HS-5 (cell line): ENCODE measurements around the gene UBALD2.
"Not testable (repeated sequence)": the region's sequence is repeated elsewhere in the genome, so short reads cannot be mapped to it uniquely, and the experiment has no call there.

Source experiments
- DNase-seq: peaks from one replicate; pipeline ENCODE4 v3.0.0-alpha.2; 2012; ENCODE audit warnings: low read depth

Gene UBALD2

DNA sequence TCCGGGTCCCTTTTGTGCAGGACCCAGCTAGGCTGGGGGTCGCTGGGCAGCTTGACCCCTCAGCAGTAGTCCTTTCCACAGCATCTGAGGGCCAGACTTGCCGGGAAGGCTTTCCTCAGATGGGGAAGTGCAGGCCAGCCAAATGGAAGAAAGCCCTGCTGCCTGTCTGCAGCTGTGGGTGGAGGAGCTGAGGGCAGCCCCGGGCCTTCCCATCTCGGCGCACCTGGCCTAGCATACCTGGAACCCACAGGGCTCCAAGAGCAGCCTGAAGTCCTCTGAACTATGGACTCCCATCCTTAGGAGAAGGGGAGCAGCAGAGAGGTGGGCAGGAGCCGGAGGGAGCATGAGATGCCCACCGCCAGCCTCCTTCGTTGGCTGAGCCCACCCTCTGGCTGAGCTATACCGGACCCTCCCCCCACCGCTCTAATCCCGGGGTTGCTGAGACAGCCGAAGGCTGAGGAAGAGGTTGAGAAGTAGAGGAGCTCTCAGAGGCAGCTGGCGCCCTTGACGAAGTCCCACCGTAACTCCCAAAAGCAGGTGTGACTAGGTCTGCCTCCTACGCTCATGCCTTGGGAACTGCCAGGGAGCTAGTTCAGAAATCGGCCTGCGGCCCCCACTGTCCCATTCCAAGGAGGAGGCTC is 13.2 kb downstream of the UBALD2 start:
- no peak for DNase-seq

DNA sequence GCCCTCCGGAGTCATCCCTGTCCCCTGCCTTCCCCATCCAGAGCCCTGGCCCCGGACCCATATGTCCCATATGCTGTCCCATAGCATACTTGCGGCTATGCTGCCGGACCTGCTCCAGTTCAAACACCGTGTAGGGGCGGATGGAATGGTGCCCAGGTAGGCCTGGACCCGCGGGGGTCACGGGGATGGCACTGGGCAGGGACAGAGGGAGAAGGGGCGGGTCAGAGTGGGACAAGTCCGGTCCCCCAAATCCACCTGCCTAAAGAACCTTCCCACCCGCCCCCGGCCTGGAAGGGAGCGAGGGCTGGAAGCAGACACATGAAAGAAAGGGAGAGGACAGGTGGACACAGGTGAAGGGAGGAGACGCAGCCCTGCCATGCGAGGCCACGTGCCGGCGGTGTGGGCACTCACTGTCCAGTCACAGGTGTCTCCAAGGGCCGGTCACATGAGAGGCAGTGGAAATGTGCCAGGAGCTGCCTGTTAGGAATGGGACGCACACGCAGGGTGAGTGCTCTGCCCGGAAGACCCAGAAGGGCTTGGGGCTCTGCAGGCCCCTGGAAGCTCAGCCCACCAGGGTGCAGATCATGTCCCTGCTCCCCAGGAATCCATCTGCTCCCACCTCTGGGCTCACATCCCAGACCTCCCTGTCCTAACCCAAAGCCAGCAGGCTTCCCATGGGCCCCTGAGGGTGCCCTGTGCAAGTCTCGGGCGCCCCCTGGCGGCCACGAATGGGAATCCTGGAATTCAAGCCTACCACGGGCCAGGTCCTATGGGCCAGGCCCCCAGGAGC is 14.0 kb downstream of the UBALD2 start:
- DNase-seq: no peak

DNA sequence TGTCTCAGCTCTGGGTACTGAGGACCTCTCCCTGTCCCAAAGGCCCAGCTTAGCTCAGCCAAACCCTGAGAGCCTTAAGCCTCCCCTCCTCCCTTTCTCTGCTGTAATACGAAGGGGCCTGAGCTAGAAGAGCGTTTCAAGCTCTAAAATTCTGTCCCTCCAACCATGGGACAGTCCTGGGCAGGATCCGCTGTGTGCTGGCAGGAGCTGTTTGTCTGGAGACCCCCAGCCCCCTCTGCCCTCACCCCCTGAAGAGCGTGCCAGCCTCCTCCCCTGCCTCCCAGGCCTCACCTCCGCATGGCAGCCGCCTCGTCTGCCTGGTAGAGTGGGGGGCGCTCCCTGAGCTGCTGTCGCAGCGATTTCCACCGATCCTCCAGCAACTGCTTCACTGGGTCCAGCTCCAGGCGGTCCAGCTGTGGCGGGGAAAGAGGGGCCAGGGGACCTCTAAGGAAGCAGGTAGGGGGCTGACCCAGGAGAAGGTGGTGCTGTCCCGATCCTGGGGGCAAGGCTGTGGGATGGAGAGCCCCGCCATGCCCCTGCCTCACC is 14.7 kb downstream of the UBALD2 start:
- DNase-seq: no peak

DNA sequence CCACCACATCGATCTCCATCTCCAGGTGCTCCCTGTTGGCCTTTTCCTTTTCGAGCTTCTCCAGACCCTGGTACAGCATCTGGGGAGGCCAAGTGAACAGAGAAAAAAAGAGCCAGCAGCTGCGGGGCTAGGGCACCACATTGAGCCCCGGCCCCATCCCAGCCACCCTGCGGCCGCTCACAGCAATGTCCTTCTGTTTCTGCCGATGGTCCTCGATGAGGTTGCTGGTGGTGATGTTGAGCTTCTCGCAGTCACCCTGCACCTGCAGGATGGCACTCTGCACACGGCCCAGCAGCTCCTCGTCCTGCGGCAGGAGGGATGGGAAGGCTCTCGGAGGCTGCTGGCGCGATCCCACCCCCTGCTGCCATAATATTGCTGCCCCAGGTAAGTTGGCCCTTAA is 15.5 kb downstream of the UBALD2 start:
- DNase-seq: no peak

DNA sequence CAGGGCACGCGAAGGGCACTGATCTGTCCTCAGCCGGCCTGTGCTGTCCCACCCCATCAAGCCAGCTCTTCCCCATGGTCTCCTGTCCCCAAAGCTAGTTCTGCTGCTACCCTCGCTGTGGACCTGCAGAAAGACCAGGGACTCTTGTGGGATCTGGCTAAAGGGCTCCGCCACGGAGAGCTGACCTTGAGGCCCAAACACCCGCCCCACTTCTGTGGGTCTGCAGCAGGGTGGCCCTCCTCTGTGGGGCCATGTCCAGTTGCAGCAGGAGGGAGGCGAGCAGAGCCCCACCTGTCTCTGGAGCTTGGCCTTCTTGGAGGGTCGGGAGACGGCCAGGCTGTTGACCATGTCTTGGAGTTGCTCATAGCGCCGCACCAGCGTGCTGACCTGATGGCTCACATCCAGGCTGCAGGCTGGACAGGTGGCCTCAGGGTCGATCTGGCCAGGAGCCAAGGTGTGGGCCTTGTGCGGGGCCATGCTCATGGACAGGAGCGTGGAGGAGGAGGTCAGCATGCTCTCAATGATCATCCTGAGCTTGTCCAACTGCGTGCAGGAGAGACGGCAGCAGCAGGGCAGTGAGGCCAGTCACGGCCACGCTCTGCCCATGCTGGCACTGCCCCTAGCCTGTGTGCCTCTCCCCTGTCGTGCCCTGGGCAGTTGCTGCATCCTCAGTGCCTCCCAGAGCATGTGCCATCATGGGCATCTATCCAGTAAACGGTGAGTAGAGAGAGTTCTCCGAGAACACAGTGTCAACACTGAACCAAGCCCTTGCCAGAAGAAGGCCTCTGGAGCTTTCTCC is 16.6 kb downstream of the UBALD2 start:
- DNase-seq: no peak

DNA sequence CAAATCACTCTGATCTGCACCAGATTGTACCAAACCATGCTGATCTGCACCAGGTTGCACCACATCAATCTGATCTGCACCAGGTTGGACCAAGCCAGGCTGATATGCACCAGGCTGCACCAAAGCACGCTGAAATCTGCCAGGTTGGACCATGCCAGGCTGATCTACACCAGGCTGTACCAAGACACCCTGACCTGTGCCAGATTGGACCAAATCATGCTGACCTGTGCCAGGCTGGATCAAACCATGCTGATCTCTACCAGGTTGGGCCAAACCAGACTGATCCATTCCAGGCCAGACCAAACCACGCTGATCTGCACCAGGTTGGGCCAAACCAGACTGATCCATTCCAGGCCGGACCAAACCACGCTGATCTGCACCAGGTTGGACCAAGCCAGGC is 27.4 kb downstream of the UBALD2 start:
- DNase-seq: no peak

DNA sequence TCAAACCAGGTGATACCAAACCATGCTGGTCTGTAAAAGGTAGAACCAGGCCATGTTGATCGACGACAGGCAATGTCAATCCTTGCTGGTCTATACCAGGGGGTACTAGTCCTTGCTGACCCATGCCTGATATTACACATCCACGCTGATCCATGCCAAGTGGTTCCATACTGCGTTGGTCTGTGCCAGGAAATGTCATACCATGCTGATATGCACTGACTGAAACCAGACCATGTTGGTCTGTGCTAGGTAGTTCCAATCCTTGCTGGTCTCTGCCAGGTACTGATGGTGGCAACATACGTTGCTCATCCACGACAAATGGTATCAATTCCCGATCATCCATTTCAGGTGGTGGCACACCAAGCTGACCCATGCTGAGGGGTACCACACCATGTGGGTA is 28.0 kb downstream of the UBALD2 start:
- DNase-seq: no peak

DNA sequence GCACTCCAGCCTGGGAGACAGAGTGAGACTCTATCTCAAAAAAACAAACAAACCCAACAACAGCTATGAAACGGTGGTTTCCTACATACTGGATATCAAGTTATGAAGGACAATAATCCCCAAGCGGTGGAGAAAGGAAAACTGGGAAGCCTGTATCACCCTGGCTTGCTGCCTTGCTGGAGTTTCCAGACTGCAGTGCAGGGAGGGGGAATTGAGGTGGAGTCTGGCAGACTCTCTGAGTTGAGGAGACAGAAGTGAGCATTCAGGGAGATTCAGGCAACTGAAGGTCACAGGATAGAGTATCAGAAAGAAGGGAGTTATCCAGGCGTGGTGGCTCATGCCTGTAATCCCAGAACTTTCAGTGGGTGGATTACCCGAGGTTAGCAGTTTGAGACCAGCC is 31.0 kb downstream of the UBALD2 start:
- no peak for DNase-seq

DNA sequence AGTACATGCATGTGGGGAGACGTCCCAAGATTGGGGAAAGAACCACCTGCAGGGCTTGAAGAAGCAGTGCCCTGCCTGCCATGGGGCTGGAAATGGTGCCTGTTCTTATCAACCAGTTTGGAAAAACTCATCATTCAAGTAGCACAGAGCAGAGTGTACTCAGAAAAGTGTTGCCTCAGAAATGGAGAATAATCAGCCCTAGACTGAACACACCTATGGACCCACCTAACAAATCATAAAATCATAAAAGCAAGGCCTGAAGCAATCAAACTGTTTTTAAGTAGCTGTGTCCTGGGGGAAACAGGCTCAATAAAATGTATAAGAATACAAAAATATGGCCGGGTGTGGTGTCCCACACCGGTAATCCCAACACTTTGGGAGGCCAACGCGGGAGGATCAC is 31.7 kb downstream of the UBALD2 start:
- DNase-seq: no peak

DNA sequence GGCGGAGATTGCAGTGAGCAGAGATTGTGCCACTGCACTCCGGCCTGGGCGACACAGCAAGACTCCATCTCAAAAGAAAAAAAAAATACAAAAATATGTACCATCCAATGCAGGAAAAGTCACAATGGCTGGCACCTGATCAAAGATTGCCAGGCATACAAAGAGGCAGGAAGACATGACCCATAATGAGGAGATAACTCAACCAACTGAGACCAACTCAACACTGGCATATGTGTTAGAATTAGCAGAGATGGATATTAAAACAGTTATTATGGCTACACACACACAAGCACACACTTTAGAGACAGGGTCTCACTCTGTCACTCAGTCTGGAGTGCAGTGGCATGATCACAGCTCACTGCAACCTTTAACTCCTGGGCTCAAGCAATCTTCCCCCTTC is 32.3 kb downstream of the UBALD2 start:
- DNase-seq: no peak

DNA sequence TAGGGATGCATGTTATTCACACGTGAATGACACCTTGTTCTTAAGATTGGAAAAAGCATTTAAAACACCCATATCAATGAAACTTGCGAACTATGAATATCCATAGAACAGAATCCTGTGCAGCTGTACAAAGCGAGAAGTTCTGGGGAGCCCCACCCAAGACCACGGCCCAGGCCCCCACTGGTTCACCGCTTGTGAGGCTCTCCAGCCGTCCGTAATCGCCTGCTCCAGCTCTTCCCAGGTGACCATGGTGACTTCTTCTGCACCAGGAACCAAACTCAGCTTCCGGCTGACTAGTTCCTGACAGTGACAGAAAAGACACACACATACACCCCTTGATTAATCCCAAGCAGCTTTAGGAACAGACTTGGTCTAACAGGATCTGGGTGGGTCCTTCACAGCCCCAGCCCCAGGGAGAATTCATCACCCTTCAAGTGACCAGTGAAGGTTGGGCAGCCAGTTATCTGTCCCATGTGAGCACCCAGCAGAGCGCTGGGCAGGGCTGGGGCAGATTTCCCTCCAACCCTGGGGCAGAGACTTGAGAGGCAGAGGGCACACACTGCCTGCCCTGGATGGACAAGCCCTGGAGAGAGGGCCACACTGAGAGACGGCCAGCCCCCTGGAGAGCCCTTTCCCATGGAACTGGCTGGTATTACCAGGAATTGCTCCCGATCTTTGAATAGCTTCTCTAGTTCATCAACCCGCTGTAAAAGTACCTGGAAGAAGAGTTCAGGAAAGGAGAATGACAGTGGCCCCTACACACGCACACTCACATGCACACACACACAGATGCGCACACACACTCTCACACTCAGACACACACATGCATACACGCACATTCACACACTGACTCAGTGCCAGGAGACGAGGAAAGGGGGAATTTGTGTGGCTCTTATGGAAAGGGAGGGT is 39.3 kb downstream of the UBALD2 start:
- no peak for DNase-seq

DNA sequence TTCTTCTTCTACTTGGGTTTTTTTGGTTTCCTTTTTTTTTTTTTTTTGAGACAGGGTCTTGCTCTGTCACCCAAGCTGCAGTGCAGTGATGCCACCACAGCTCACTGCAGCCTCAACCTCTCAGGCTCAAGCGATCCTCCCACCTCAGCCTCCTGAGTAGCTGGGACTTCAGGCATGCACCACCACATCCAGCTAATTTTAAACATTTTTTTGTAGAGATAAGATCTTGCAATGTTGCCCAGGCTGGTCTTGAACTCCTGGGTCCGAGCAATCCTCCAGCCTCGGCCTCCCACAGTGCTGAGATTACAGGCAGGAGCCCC is 39.9 kb downstream of the UBALD2 start:
- not testable (repeated sequence) for DNase-seq

DNA sequence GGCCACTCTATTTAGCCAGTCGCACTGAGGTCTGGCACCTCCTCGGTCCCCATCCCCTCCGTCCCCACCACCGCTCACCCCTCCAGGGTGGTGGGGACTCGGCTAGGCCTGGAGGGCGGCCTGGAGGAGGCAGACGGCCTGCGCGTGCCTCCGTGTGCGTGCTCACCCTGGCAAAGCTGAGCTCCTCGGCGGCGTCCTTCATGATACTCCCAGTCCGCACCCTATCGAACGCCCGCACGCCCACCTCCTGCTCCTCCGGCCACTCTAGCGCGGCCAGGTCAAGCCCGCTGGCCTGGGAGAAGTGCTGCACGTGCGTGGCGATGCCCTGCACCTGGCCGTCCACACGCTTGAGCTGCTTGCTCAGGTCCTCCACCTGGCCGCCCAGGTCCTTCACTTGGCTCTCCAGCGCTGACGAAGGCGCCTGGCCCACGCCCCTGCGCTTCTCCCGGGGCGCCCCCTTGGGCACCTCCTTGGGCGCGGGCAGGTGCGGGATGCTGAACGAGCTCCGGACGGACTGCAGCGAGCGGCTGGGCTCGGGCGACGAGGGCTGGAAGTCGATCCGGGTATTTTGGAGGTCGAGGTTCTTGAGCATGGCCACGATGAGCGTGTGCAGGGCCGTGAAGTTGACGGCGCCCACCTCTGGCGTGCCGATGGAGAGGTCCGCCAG is 42.3 kb downstream of the UBALD2 start:
- no peak for DNase-seq

DNA sequence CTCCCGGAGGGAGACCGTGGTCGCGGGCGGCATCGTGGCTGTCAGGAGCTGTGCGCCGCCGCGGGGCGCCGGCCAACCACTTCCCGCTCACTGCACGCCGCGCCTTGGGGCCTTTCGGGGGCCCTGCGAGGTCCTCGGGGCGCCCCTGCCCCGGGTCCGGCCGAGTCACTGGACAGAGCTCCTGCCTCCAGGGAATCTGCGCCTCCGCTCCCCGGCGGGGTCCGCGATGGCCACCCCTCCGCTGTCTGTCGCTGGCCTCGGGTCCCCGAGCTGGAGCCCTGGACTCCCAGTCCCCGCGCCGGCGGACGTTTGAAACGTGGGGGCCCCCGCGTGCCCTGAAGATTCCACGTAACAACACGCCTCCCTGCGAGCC is 42.8 kb downstream of the UBALD2 start, which contains the start of gene QRICH2:
Gene QRICH2 (minus strand): TSS at position 311 of the 373 bp plus-strand sequence. CDS start 278 bp downstream, at position 33.
- DNase-seq: no peak

DNA sequence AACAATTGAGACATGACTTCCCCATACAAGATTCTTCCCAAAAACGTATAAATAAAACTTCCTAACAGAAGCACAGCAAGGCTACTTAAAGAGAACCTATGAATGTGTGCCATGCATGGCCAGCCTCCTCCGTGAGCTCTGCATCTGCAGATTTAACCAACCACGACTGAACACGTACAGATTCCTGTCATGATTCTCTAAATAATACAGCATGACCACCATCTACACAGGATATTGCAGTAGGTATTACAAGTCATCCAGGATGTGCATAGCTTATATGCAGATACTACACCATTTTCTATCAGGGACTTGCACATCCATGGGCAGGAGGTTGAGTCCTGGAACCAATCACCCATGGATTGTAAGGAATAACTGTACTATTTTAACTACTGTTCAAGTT is 44.3 kb downstream of the UBALD2 start:
- DNase-seq: no peak

DNA sequence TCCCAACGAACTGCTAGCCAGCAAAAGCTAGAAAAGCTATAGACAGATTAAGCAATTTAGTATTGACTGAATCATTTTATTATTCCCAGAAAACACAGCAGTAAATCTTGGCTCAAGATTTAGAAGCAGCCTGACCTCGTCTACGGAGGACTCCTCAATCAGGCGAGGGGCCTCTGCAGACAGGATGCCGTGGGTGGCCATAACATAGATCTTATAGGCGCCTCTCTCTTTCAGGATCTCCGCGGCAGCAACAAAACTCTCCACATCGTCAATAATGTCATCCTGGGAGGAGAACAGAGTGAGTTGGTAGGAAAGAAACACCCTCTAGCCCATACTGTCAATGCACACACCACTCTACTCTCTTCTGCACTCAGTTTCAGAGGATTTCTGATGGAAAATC is 47.6 kb downstream of the UBALD2 start:
- no peak for DNase-seq

DNA sequence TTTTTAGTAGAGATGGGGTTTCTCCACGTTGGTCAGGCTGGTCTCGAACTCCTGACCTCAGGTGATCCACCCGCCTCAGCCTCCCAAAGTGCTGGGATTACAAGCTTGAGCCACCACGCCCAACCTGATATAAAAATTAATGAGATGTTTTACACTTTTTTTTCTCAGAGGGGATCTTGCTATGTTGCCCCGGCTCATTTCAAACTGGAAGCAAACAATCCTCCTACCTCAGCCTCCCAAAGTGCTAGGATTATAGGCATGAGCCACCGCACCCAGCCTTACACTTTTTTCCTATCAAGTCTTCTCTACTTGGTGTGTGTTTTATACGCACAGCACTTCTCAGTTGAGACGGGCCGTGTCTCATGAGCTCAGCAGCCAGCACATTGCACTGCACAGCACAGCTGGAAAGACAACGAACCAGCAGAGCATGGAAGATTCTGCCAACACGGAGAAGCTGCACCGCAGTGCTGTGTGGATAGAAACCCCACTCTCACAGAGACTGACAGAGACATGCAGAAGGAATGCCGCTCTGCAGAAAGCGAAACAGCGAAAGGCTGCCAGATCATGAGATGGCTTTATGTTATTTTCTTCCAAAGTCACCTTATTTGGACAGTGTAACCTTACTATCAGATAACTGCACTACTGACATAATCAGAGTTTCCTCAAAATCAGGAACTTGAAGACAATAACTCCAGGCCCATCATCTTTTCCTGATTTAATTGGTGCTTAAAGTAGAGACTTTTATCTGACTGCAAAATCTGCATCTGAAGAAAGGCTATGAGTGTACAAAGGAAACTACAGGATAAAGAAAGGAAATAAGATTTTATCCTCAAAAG is 49.5 kb downstream of the UBALD2 start:
- no peak for DNase-seq

DNA sequence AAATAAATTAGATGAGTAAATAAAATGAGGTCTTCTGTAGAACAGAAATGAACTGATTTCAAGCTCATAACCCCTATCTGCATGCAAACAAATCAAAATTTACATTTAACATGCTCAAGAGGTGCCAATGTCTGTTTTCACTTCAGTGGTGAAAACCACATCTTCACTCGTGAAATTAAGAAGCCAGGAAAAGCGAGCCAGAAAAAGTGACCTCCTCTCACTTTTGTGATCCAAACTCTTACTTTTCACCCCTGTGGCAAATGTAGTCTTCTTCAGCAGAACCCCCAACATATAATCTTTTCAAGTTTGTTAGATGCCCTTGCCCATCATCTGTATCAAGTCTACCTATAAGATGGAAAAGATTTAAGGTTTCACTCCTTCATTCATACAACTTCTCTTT is 52.4 kb downstream of the UBALD2 start:
- DNase-seq: no peak

DNA sequence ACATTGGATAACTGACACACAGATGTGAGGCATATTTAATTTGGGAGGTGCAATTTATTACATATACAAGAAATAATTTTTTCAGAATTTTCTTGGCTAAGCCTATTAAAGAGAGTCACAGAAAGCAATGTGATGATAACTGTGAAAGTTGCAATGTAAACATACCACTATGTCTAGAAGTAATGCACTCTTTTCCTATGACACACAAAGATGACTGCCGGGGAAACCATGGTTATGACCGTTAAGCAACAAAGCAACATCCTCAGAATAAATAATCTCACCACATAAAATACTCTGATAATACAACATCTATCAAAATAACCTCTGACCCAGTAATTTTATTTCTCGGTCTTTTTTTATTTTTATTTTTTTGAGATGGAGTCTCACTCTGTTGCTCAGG is 53.4 kb downstream of the UBALD2 start:
- DNase-seq: no peak
